GM18519 (cell line): ENCODE data around the gene ZBTB3.
"Not testable (repeated sequence)": the region's sequence is repeated elsewhere in the genome, so short reads cannot be mapped to it uniquely, and the experiment has no call there.

Source experiments
- ATAC-seq: cut with Tn5 transposase; IDR thresholded peaks from one replicate; pipeline ENCODE4 v1.9.1; 2021; ENCODE audit warnings: mild to moderate bottlenecking, moderate library complexity; ENCODE audit not compliant: unreplicated experiment, low FRiP score

The ZBTB3 gene

GRCh38 chr11:62753736-62754603 is at the start of gene ZBTB3:
ZBTB3 (minus strand) TSS chr11:62754160; CDS start chr11:62753664, 496 bp downstream.
- peak; percentile 87 for ATAC-seq

DNA sequence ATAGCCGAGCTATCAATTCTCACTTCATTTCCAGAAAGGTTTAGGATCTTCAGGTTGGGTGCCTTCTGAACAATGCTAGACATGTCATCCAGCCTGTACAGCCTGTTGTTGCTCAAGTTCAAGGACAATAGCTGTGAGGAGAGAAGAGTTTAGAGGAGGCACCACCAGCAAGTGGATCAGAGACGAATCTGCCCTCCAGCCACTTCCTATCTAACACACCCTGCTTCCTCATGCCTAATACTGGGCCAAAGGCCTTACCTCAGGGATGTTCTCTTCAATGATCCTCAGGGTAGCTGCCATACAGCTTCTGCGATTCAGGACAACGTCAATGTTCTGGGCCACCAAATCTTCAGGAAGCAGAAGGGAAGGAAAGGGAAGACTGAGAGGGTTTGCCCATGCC is 47.1 kb upstream of the ZBTB3 start:
- no peak for ATAC-seq

DNA sequence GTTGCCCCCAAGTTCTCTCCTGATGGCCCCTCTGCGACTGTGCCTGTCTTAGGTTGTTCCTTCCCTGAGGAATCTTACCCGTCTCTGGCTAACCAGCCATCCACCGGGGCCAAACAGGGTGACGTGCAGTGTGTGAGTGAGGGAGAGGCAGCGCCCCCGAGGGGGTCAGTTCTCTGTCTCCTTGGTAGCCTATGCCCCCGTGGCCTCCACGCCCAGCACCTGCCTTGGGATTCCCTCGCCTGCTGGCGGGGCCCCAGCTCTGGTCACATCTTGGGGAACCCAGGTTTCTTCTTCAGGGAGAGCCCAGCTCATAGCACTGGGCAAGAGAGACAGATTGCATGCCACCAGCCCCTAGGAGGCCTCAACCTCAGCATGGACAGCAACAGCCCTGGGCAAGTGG is 45.5 kb upstream of the ZBTB3 start:
- no peak for ATAC-seq

DNA sequence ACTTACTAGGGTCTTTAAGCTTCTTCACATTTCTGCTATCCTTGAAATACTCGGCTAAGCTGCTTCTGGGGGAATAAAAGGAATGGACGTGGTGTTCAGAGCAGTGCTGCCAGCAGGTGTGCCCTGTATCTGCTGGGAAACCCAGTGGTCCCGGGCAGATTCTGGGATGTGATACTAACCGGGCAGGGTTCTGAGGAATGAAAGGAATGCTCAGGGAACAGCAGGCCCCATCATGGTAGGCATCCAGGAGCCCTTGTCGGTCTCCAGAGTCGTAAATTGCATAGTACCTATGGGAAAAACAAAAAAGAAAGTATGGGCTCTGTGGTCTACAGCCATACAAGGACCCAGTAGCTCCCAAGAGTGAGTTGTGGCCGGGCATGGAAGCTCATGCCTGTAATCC is 42.3 kb upstream of the ZBTB3 start:
- no peak for ATAC-seq

DNA sequence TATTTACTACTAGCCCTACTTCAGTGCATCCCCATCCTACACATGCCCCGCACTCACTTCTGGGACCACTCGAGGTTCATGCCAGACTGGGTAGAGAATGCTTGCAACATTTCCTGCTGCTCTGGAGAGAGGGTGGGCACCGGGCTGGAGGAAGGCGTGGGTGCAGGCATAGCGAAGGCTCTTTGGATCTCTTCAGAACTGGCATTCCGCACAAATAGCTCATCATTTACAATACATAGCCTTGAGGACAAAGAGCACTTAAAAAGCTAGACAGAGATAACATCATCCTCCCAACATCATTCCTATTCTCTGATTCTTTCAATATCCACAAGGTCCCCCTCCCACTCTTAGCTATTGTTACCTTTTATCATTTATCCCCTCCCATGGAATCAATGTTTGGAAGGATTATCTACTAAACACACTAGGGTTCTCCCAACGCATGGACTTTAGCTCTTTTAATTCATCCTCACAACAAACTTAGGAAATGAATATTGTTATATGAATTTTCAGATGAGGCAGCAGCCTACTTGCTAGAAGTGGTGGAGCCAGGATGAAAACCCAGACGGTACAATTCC is 40.3 kb upstream of the ZBTB3 start:
- no peak for ATAC-seq

DNA sequence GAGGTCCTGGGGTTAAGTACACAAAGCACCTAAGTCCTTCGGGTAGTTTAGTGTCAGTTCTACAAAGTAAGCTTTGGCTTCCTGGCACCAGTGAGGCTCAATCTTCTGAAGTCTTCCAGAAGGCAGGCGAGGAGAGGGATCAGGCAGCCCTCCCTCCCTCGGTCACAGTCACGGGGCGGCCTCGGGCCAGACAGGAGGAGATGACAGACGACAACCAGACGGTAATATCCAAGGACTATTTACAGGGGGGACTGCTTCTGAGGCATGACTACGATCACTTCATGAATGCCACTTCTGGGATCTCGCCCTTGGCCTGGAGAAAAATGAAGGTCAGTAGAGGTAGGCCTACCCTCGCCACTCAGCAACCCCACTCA is 38.2 kb upstream of the ZBTB3 start:
- peak; percentile 3 for ATAC-seq

DNA sequence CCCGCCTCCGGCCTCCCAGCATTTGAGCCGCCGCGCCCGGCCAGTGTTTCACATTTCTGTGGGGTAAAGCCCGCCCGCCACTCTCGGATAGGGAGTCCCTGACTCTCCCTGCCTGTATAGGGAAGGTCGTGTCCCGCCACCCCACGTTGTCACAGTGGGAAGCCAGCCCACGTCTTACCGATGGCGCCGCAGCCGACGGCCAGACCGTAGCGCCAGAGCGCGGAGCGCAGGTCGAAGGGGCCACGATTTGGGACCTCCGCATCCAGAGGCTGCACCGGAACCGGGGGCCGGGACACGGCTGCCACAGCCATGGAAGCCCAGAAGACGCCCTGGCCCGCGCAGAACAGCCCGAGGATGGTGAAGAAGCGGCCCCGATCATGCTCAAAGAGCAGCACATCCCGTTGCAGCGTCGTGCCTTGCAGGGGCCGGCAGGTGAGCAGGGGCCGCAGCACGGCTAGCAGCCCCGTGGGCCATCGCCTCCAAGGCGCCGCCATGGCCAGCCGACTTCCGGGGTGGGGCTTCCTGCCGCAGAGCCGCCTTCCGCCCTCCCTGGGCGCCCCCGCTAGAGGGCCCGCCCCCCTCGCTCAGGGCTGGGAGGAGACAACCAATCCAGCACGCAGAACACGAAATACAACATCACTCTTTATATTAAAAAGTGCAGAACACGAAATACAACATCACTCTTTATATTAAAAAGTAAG is 37.7 kb upstream of the ZBTB3 start, which contains the start of gene TMEM223:
TMEM223 (minus strand) TSS at position 506 of the 701 bp plus-strand sequence; CDS start at position 494, 12 bp downstream.
- peak; percentile 36 for ATAC-seq

- ATAC-seq: no peak
Measured at GRCh38 chr11:62789576-62789975, 35.6 kb upstream of the ZBTB3 start.

GRCh38 chr11:62788991-62789390 is 35.0 kb upstream of the ZBTB3 start:
- ATAC-seq: no peak

DNA sequence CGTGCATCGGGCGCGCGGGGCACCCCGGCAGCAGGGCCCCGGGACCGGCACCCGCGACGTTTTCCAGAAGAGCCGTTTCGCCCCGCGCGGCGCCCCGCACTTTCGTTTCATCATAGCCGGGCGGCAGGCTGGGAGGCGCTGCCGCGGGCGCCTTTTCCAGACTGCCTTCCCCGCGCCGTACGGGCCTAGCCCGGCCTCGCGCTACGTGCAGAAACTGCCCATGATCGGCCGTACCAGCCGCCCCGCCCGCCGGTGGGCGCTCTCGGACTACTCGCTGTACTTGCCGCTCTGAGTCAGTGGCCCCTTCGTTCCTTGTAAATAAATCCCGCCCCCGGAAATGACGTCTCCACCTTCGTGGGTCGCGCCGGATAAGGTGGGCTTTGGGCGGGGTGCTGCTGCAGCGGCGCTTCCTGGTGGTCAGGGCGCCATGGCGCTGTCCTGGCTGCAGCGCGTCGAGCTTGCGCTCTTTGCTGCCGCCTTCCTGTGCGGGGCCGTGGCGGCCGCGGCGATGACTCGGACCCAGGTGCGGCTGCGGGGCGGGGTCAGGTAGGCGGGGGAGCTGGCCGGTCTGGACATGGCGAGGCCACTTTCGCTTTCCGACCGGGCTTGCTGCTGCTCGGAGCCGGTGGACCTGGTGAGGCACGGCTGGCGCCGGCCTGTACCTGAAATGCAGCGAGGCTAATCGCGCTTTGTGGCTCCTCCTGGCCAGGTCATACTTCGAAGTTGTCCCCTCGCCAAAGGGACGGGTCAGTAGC is 33.2 kb upstream of the ZBTB3 start, which contains the start of gene TMEM179B:
TMEM179B (plus strand) TSS at position 398 of the 755 bp plus-strand sequence; CDS start at position 428, 30 bp downstream.
- peak; percentile 39 for ATAC-seq

DNA sequence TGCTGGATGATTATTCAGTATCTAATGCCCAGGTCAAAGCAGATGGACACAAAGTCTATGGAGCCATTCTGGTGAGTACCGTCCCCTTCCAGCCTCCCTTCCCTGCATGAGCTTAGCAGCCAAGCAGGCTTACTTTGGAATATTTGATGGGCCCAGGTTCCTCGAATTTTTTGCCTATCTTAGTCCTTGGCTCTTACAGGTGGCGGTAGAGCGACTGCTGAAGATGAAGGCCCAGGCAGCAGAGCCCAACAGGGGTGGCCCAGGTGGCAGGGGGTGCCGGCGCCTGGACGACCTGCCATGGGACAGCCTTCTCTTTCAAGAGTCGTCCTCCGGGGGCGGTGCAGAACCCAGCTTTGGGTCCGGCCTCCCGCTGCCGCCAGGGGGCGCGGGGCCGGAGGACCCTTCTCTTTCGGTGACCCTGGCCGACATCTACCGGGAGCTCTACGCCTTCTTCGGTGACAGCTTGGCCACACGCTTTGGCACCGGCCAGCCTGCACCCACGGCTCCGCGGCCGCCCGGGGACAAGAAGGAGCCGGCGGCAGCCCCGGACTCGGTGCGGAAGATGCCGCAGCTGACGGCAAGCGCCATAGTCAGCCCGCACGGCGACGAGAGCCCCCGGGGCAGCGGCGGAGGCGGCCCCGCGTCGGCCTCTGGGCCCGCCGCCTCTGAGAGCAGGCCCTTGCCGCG is 32.5 kb upstream of the ZBTB3 start:
- ATAC-seq: peak; percentile 31

- no peak for ATAC-seq
Measured at GRCh38 chr11:62782753-62783152, 28.8 kb upstream of the ZBTB3 start.

DNA sequence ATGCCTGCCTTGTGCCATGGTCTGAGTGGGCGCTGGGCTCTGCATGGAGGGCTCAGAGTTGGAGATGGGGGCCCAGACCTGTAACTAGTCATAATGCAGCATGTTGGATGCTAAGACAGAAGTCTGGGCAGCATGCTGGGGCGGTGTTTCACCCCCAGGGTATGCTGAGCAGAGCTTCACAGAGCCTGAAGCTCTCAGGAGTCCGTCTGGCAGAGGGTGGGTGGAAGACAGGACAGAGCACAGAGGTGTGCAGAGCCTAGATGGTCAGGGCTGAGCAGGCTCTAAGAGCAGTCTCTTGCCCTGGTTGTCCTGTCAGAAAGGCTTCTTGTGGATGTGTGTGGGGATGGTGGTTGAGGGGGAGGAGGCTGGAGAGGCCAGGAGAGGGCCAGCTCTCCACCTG is 24.5 kb upstream of the ZBTB3 start:
- no peak for ATAC-seq

GRCh38 chr11:62777389-62777788 is 23.4 kb upstream of the ZBTB3 start:
- no peak for ATAC-seq

DNA sequence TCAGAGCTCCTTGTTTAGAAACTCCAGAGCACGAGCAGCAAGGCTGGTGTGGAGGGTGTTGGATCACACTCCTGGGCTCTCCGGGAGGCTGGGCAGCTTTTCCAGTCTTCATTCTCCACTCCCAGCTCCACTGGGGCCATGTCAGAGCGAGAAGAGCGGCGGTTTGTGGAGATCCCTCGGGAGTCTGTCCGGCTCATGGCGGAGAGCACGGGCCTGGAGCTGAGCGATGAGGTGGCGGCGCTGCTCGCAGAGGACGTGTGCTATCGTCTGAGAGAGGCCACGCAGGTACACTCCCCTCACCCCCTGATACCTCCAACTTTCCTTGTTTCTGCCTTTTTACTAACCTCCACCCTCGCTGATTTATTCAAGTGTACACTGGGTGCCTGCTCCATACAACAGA is 21.7 kb upstream of the ZBTB3 start:
- no peak for ATAC-seq

DNA sequence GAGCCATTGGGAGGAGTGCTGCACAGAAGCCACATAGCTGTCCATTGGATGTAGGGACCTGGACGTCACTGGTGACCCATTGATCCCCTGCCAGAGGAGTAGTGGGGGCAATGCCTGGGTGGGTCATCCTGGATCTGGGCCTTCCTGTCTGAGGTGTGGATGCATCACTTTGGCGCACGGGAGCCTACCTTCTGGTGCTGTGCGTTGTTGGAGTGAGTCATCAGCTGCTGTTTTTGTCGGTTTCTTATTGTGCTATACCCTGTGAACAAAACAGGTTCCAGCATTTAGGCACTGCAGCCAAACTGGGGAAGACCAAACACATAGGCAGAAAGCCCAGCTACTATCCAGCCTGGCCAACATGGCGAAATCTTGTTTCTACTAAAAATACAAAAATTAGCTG is 20.4 kb upstream of the ZBTB3 start:
- ATAC-seq: no peak

GRCh38 chr11:62771144-62772021 is 17.4 kb upstream of the ZBTB3 start, which contains the start of gene TAF6L:
TAF6L (plus strand) TSS chr11:62771396; CDS start chr11:62775784, 4,388 bp downstream.
- ATAC-seq: peak; percentile 57

DNA sequence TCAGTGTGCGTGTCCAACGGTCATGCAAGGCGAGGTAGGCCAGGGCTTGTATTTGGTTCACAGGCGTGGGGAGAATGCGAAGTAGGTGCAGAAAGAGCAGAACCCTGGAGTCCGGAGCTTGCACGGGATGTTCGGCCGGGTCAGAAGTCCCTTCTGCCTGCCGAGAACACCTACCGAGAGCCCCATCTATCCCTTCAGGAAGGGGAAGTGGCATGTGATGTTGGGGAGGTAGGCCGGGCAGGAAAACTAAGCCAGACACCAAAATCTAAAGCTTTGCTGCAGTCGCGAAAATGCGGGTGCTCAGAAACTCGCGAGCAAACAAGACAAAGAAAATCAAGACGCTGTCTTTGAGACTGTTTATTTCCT is 16.8 kb upstream of the ZBTB3 start:
- no peak for ATAC-seq

DNA sequence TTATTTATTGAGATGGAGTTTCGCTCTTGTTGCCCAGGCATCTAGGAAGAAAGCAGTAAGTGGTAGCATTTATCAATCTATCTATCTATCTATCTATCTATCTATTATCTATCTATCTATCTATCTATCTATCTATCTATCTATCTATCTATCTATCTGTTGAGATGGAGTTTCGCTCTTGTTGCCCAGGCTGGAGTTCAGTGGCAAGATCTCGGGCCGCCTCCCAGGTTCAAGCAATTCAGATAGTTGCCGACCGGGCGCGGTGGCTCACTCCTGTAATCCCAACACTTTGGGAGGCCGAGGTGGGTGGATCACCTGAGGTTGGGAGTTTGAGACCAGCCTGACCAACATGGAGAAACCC is 6.9 kb upstream of the ZBTB3 start:
- ATAC-seq: not testable (repeated sequence)
